Suprapubic skin (tissue), 4 donors: Measurements from ENCODE around the gene PCDHA1.
"Not testable (repeated sequence)": the region's sequence is repeated elsewhere in the genome, so short reads cannot be mapped to it uniquely, and the experiment has no call there.

Source experiments
- CTCF ChIP-seq, 2 donors: fragments of 200-600 bp in 1 of 2; fragments of 450-650 bp in 1 of 2; sonication (generic) in 1 of 2; IDR thresholded peaks; one replicate each; pipeline ENCODE4 v1.5.1; 2016 to 2019; ENCODE audit warnings: antibody characterized with exemption in 2 of 2, mild to moderate bottlenecking in 1 of 2, moderate library complexity in 1 of 2
- POLR2A ChIP-seq, 2 donors: fragments of 450-650 bp; IDR thresholded peaks; one replicate each; pipeline ENCODE4 v1.6.1; 2017; ENCODE audit warnings: antibody characterized with exemption in 2 of 2, mild to moderate bottlenecking in 2 of 2, moderate library complexity in 2 of 2
- POLR2AphosphoS5 ChIP-seq, 3 donors: sonication (generic); formaldehyde crosslinking; IDR thresholded peaks; one replicate each; pipeline ENCODE4 v1.6.1; 2017; ENCODE audit warnings: antibody characterized with exemption in 3 of 3

- not testable (repeated sequence) for TF ChIP-seq CTCF, POLR2A, POLR2AphosphoS5 (IDR thresholded peaks at IDR 0.05)
Measured at GRCh38 chr5:140822969-140823368, 37.0 kb downstream of the PCDHA1 start.
